IPS DF 6.9 (cell line): ENCODE data around the gene NTRK1.

ENCODE experiments used
- DNase-seq: peaks from one replicate; pipeline ENCODE4 v3.0.0-alpha.2; 2013; ENCODE audit warnings: low read depth, low spot score
- H3K27ac ChIP-seq: one replicate; pipeline ENCODE4 v1.5.1; 2013; ENCODE audit warnings: low read length, control low read depth
- H3K27me3 ChIP-seq: 2 replicates; pipeline ENCODE4 v1.6.1; 2013; ENCODE audit warnings: mild to moderate bottlenecking, low read length; ENCODE audit not compliant: control insufficient read depth, insufficient read depth
- H3K36me3 ChIP-seq: 2 replicates; pipeline ENCODE4 v1.6.1; 2013; ENCODE audit warnings: low read length; ENCODE audit not compliant: control insufficient read depth, insufficient read depth
- H3K4me1 ChIP-seq: 2 replicates; pipeline ENCODE4 v1.6.1; 2013; ENCODE audit warnings: low read length; ENCODE audit not compliant: control insufficient read depth, insufficient read depth
- H3K4me3 ChIP-seq: 2 replicates; pipeline ENCODE4 v1.5.1; 2013; ENCODE audit warnings: mild to moderate bottlenecking, low read length
- H3K9me3 ChIP-seq: 2 replicates; pipeline ENCODE4 v1.6.1; 2013; ENCODE audit warnings: low read length, inconsistent platforms; ENCODE audit not compliant: control insufficient read depth, insufficient read depth
- WGBS: extraction: QIAGEN DNeasy Blood & Tissue Kit; methylation state at CpG from one replicate; pipeline ENCODE4 v1.1.7; 2013; ENCODE audit warnings: mixed read lengths, missing lambda C conversion rate; ENCODE audit not compliant: insufficient read length, insufficient coverage; 5-methylcytosine and 5-hydroxymethylcytosine counted together

NTRK1 gene

DNA sequence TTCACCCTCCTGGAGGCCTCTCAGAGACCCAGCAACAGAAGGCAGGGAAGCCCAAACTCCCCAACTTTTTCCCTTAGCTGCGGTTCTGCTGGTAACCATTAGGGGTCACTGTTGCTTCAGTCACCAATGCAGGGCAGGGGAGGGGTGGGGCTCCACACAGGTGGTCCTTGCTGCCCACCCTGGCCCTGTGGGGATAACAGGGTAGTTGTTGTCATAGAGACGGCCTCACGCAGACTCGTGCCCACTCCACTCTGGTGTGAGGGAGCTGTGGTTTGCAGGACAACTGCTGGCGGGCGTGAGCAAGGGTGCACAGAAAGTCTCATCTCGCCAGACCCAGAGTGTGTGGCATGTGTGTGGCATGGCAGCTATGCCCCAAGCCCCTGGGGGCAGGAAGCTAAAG is 21.7 kb upstream of the NTRK1 start:
- H3K4me3 ChIP-seq = no peak overlapping the region
- H3K36me3 ChIP-seq = no peaks in the 10 kb centered on the region
- H3K9me3 ChIP-seq = no peaks in the 10 kb centered on the region
- no peaks in the 10 kb centered on the region; the same call in 1 of the 2 replicates for H3K4me1 ChIP-seq
- no CpG with 5 or more reads among the region's 7 CpGs for WGBS
- no peak overlapping the region for H3K27ac ChIP-seq
- DNase-seq = no peak
- peaks cover 12% of the 10 kb centered on the region; the same call in 1 of the 2 replicates for H3K27me3 ChIP-seq

DNA sequence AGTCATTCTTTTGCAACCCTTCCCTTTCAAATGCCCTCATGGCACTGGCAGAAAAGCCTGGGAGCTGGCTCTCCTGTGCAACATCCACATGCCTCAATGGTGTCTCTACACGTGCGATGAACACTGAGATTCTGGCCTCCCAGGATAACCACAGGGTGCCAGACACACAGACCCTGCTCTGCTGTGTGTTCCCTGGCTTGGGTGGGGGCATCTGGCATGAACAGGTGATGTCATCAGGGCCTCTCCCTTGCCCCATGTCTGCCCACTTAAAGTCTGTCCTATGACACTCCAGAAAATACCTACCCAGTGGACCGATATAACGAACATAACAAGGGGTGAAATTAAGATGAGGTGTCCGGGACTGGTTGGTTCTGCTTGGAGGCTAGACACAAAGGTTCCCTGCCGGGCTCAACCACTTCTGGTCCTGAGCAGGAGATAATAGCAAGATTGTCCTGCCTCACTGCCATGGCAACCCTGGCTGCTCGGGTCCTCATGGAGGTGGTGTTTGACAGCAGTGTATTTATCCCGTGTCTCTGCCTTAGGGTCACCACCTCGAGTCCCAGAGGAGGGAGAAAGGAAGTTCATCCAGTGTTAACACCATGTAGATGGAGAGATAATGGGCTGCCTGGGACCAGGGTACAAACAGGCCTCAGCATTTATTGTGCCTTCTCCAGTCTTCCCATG is 21.1 kb upstream of the NTRK1 start:
- H3K4me3 ChIP-seq = no peak overlapping the region
- peaks cover 3% of the 10 kb centered on the region for H3K4me1 ChIP-seq
- DNase-seq = no peak
- WGBS = no CpG with 5 or more reads among the region's 9 CpGs
- no peaks in the 10 kb centered on the region for H3K36me3 ChIP-seq
- H3K27me3 ChIP-seq = peaks cover 18% of the 10 kb centered on the region
- H3K9me3 ChIP-seq = no peaks in the 10 kb centered on the region
- H3K27ac ChIP-seq = no peak overlapping the region

DNA sequence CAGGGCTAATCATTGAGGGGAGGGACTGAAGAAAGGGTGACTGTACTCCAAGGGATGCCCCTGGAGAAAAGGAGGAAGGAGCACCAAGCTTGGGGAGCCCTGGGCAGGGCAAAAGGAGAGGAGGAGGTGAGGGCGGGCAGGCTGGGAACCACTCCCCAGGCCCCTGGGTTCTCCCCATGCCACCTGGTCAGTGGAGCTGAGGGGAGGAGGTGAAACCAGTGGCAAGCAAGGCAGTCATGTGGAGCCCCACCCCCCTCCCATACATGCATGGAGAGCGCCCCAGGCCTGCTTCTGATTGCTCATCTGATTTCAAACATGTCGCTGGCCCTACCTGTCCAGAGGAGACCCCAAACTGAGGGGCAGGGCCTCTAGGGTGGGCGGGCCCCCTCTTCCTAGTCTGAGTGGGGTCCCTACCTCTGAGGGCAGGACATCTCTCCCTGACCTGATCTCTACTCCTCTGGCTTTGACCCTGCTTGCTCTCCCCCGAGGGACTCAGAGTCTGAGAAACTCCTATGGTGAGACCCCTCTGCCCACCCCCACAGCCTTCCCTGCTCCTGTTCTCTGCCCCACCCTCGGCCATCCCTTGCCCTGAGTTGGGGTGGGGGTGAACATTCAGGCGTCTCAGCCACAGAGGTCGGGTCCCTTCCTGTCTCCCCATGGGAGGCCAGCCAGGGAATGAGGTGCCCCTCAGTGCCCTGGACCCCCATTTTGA is 20.3 kb upstream of the NTRK1 start:
- no peak for DNase-seq
- Histone ChIP-seq H3K4me3 (no peak overlapping the region), H3K4me1 (peaks cover 3% of the 10 kb centered on the region), H3K27ac (no peak overlapping the region), H3K9me3 (no peaks in the 10 kb centered on the region), H3K27me3 (peaks cover 24% of the 10 kb centered on the region), H3K36me3 (no peaks in the 10 kb centered on the region)
- no CpG with 5 or more reads among the region's 8 CpGs for WGBS

DNA sequence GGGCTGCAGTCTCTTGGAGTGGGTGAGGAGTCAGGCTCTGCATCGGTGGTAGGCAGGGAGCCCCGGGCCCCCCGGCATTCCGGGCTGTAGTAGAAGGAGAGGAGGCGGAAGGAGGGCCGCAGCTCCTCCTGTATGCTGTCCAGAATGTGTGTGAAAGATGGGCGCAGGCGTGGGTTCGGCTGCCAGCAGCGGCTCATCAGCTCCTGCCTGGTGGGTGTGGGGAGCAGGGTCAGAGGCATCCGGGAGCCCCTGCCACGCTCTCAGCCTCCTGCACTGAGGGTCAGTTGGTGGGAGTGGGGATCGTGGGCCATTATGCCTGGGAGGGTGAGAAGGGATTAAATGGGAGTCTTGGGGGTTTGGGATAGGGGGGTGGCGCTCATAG is 19.8 kb upstream of the NTRK1 start:
- WGBS = no CpG with 5 or more reads among the region's 14 CpGs

DNA sequence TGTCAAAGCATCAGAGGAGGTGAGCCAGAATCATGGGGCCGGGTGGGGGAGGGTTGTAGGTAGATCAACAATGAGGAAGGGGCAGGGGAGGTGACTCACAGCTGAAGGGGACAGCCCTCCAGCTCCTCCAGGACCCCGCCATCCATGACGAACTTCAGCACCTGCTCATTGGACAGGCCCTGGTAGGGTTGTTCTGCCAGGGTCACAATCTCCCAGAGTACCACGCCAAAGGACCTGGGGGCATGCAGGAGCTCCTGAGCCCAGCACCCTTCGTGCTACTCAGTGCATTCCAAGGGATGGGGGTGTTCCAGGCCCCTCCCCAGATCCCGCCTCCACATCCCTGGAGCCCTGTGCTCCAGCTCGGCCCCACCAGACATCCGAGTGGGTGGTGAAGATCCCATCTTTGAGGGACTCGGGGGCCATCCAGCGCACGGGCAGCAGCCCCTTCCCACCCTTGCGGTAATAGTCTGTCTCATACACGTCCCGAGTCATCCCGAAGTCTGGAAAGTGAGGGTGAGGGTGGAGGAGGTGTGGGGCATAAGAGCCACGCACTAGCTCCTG is 19.3 kb upstream of the NTRK1 start:
- Histone ChIP-seq H3K27ac (no peak overlapping the region), H3K9me3 (no peaks in the 10 kb centered on the region), H3K27me3 (peaks cover 34% of the 10 kb centered on the region), H3K4me3 (no peak overlapping the region), H3K4me1 (peaks cover 4% of the 10 kb centered on the region), H3K36me3 (no peaks in the 10 kb centered on the region)
- DNase-seq = no peak
- WGBS = no CpG with 5 or more reads among the region's 16 CpGs

More for the DNA sequence above, 19.8 kb upstream of the NTRK1 start:
- Histone ChIP-seq H3K4me1 (peaks cover 4% of the 10 kb centered on the region), H3K27ac (no peak overlapping the region), H3K9me3 (no peaks in the 10 kb centered on the region), H3K36me3 (no peaks in the 10 kb centered on the region), H3K27me3 (peaks cover 29% of the 10 kb centered on the region), H3K4me3 (no peak overlapping the region)
- no peak for DNase-seq

DNA sequence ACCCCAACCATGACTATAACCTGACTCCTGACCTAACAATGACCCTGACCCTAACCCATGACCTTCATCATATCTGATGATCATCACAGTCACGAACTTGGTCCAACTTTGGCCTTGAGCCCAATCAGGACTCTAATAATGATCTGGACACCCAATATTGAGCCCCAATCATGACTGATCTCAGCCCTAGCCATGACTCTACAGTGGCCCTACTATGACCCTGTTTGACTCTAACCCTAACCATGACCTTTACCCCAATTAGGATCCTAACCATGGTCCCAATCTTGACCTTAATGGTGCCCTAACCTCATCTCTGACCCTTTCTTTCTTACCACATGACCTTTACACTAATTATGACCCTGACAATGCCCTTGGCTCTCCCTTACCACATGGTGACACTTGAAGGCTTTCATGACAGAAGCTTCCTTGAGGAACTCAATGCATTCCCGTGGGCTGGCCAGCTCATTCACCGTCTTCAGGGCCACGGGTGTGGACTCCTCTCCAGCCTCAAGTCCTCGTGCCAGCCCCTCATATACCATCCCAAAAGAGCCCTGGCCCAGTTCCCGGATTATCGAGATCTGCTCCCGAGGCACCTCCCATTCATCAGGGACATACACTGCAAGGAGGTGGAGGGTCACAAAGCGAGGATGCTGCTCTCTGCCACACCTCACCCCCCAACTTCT is 17.9 kb upstream of the NTRK1 start:
- Histone ChIP-seq H3K27me3 (peaks cover 47% of the 10 kb centered on the region), H3K9me3 (no peaks in the 10 kb centered on the region), H3K4me1 (peaks cover 4% of the 10 kb centered on the region), H3K36me3 (no peaks in the 10 kb centered on the region), H3K27ac (no peak overlapping the region), H3K4me3 (no peak overlapping the region)
- no peak for DNase-seq
- whole genome bisulfite sequencing = no CpG with 5 or more reads among the region's 9 CpGs

DNA sequence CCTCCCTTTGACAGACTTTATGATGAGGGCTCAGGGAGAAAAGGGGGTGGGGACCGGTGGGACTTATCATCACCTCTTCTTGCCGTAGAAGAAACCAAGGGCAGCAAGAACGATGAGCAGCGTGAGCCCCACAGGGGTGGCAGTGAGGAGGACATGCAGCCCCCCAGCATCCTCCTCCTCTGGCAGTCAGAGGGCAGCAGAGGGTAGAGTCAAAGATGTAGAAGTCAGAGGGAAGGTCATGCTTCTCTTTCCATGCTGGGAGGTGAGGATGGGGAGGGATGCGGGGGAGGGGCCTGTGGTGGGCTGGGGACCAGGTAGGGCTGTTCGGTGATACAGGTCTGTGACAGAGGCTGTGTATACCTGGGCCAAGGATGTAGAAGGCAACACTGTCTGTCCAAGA is 16.6 kb upstream of the NTRK1 start:
- Histone ChIP-seq H3K4me1 (peaks cover 4% of the 10 kb centered on the region), H3K4me3 (no peak overlapping the region), H3K9me3 (no peaks in the 10 kb centered on the region), H3K36me3 (no peaks in the 10 kb centered on the region), H3K27ac (no peak overlapping the region), H3K27me3 (peaks cover 59% of the 10 kb centered on the region)
- DNase-seq = no peak
- no CpG with 5 or more reads among the region's 6 CpGs for WGBS

DNA sequence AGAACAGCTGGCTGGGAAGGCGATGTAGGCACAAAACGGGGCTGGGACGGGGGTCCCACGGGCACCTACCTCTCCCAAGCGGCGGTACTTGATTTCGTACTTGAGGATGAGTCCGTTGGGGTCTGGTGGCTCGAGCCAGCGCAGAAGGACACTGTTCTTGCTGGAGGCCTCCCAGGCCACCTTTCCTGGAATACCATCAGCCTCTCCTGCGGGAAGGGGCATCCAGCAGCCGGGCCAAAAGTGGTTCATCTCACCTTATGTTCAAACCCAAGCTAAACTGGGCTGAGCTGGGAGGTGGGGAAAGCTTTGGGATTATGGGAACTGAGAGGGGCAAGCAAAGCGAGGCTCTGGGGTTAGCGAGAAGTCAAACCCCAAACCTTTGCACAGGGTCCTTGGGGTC is 16.0 kb upstream of the NTRK1 start:
- no peaks in the 10 kb centered on the region for H3K9me3 ChIP-seq
- H3K4me1 ChIP-seq = peaks cover 4% of the 10 kb centered on the region
- DNase-seq = no peak
- no peak overlapping the region for H3K27ac ChIP-seq
- WGBS = no CpG with 5 or more reads among the region's 14 CpGs
- H3K36me3 ChIP-seq = no peaks in the 10 kb centered on the region
- peaks cover 64% of the 10 kb centered on the region for H3K27me3 ChIP-seq
- peak overlapping the region; percentile 17; the same call in 1 of the 2 replicates for H3K4me3 ChIP-seq

DNA sequence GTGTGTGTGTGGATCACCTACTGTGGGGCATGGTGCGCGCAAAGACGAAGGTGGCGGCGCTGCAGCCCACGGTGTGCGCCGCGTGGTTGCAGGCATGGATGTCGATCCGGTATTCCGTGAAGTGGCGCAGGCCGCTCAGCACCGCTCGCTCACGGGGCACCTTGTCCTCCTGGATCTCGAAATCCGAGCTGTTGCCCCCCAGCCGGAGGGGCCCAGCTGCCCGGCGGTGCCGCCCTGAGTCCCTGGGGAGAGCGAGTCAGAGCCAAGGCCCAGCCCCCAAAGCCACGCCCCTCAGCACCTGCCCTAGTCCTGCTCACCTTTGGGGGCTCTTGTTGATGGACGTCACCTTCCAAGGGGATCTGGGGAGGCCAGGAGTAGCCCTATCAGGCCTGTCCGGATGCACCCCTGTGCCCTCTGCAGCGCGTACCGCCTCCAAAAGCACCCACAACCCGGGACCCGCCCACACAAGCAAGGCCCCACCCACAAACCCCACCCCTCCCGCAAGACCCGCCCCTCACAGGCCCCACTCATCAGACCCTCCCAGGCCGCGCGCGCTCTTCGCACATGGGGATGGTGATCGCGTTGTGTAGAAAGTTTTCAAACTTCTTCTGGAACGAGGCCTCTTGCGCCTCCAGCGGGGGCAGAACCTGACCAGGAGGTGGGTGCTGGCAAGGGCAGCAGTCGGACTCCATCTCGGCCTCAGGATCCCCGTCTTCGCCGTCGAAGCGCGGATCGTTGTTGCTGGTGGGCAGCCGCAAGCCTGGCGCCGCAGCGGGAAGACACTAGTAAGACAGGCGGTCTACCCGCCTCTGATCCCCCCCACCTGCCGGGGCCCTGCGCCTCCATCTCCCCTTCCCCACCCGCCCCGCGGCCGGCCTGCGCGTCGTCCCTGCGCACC is 15.4 kb upstream of the NTRK1 start:
- Histone ChIP-seq H3K4me1 (peaks cover 4% of the 10 kb centered on the region), H3K36me3 (no peaks in the 10 kb centered on the region), H3K4me3 (peak overlapping the region; percentile 17; the same call in 1 of the 2 replicates), H3K27me3 (peaks cover 68% of the 10 kb centered on the region), H3K27ac (no peak overlapping the region), H3K9me3 (no peaks in the 10 kb centered on the region)
- DNase-seq = no peak
- WGBS = no CpG with 5 or more reads among the region's 69 CpGs
